Measurements from ENCODE around the gene TMEM178B. TPM values are rescaled to one million over a fixed set of nuclear protein-coding genes. Genes with fewer than 3 reads are reported as not detected.

TMEM178B gene
- total and polyA plus RNA-seq, 10 of the 15 experiments (the other 5 are each of a cell fraction or from before 2014, with no cell fraction given): 0.01 to 1.1 (median 0.04) TPM; not detected in 2

DNA sequence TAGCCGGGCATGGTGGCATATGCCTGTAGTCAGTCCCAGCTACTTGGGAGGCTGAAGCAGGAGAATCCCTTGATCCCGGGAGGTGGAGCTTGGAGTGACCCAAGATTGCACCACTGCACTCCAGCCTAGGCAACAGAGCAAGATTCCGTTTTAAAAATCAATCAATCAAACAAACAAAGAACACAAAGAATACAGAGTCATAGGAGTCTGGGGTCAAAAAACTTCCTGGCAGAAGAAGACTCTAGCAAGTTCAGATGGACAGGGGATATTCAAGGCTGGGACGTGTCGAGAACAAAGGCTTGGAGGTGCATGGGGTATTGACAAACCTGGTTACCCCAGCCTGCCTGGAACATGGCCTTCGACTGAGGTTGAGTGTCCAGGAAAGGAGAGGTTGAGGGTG is 248.5 kb downstream of the TMEM178B start:
- Histone ChIP-seq H3K36me3 (ENCODE audit: control insufficient read depth in 2 of 2, insufficient read depth in 2 of 2, low read length in 1 of 2) (no peaks in the 10 kb centered on the region), H3K9me3 (replicated peaks; ENCODE audit: control insufficient read depth, insufficient read depth, low read length) (no peaks in the 10 kb centered on the region), H3K9ac (ENCODE audit: control insufficient read depth, insufficient read depth, low read length) (no peak overlapping the region), H2AFZ (ENCODE audit: control insufficient read depth, low read depth, low read length) (no peak overlapping the region), H4K20me1 (ENCODE audit: control insufficient read depth, insufficient read depth) (no peaks in the 10 kb centered on the region), H3K4me1 (ENCODE audit: control insufficient read depth, insufficient read depth, low read length) (no peaks in the 10 kb centered on the region), H3K27me3 (replicated peaks in 1 of 2; ENCODE audit: control insufficient read depth in 2 of 2, insufficient read depth in 2 of 2, low read length in 1 of 2) (no peaks in the 10 kb centered on the region; a peak in 1 of 4 replicates), H3K4me2 (ENCODE audit: control insufficient read depth, insufficient read depth) (no peak overlapping the region), H3K27ac (ENCODE audit: control insufficient read depth, insufficient read depth) (no peak overlapping the region), H3K79me2 (ENCODE audit: control insufficient read depth, insufficient read depth, low read length) (no peaks in the 10 kb centered on the region), H3K4me3 (no peak overlapping the region)
- ATAC-seq (no peak), FAIRE-seq (no peak), DNase-seq (ENCODE audit: low read depth, low spot score) (no peak)
- in situ Hi-C loops (cut with MboI) (no loop called here), intact Hi-C loops (cut with micrococcal nuclease; ENCODE audit: unreplicated experiment) (no loop called here)
- no TSS peak for BruUV-seq (replicated peaks)
- CTCF ChIA-PET: no interaction called here
- no peak for TF ChIP-seq TCF3 (IDR thresholded peaks at IDR 0.05; ENCODE audit: borderline replicate concordance, insufficient read depth, low read depth, low read length)
- no peak for TF ChIP-seq RAD21 (IDR thresholded peaks at IDR 0.05; ENCODE audit: insufficient read depth, low read depth, low read length)
- no peak for TF ChIP-seq SRF (IDR thresholded peaks at IDR 0.05; ENCODE audit: low read depth in 2 of 2, low read length in 2 of 2)
- no peak for TF ChIP-seq TAF1 (IDR thresholded peaks at IDR 0.05; ENCODE audit: borderline replicate concordance, low read depth, low read length)
- TF ChIP-seq HCFC1 (IDR thresholded peaks at IDR 0.05; ENCODE audit: low read length): no peak
- TF ChIP-seq ESRRA (IDR thresholded peaks at IDR 0.05; ENCODE audit: low read length): no peak
- POLR2A ChIA-PET: no interaction called here
- SMC1A ChIA-PET (ENCODE audit: uncharacterized antibody, unreplicated experiment): no interaction called here
- RAD21 ChIA-PET (ENCODE audit: unreplicated experiment): no interaction called here
- WGBS (ENCODE audit: insufficient coverage, insufficient replicate concordance, low lambda C conversion rate, missing lambda C conversion rate): 29% methylated on average over 6 of the region's 6 CpGs

DNA sequence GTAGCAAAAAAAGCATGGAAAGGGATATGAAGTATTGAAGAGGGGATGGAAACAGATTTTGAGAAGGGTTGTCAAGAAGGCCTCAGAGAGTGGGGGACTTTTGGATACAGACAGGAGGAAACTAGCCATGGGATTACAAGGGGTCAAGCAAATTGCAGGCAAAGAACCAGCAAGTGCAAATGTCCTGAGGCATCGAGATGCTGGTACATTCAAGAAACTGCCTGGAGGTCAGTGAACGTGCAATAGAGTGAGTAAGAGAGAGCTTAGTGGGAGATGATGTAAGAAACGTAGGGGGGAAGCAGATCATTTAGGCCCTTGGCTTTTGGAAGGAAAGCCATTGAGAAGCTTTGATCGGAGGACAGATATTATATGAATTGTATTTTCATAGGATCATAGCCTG is 250.0 kb downstream of the TMEM178B start:
- Histone ChIP-seq H3K9ac (ENCODE audit: control insufficient read depth, insufficient read depth, low read length) (no peak overlapping the region), H3K9me3 (replicated peaks; ENCODE audit: control insufficient read depth, insufficient read depth, low read length) (no peaks in the 10 kb centered on the region), H3K4me1 (ENCODE audit: control insufficient read depth, insufficient read depth, low read length) (no peaks in the 10 kb centered on the region), H3K27me3 (replicated peaks in 1 of 2; ENCODE audit: control insufficient read depth in 2 of 2, insufficient read depth in 2 of 2, low read length in 1 of 2) (no peaks in the 10 kb centered on the region; a peak in 1 of 4 replicates), H3K4me3 (no peak overlapping the region), H3K79me2 (ENCODE audit: control insufficient read depth, insufficient read depth, low read length) (no peaks in the 10 kb centered on the region), H3K4me2 (ENCODE audit: control insufficient read depth, insufficient read depth) (no peak overlapping the region), H2AFZ (ENCODE audit: control insufficient read depth, low read depth, low read length) (no peak overlapping the region), H4K20me1 (ENCODE audit: control insufficient read depth, insufficient read depth) (no peaks in the 10 kb centered on the region), H3K27ac (ENCODE audit: control insufficient read depth, insufficient read depth) (no peak overlapping the region), H3K36me3 (ENCODE audit: control insufficient read depth in 2 of 2, insufficient read depth in 2 of 2, low read length in 1 of 2) (no peaks in the 10 kb centered on the region)
- intact Hi-C loops (cut with micrococcal nuclease; ENCODE audit: unreplicated experiment): no loop called here
- ATAC-seq: no peak
- POLR2A ChIA-PET: no interaction called here
- no peak for DNase-seq (ENCODE audit: low read depth, low spot score)
- WGBS (ENCODE audit: insufficient coverage, insufficient replicate concordance, low lambda C conversion rate, missing lambda C conversion rate): 21% methylated on average over 4 of the region's 4 CpGs
- no peak for FAIRE-seq
- SMC1A ChIA-PET (ENCODE audit: uncharacterized antibody, unreplicated experiment): interaction anchor here (0.7 kb wide), 1 partner anchor 56 kb away, joined by 3 read pairs; no protein-coding TSS in a partner anchor
- RAD21 ChIA-PET (ENCODE audit: unreplicated experiment): no interaction called here
- CTCF ChIA-PET: no interaction called here
- in situ Hi-C loops (cut with MboI): no loop called here
- TF ChIP-seq CBX3 (IDR thresholded peaks at IDR 0.05; ENCODE audit: borderline replicate concordance, low read depth): no peak
- no peak for TF ChIP-seq NFIC (IDR thresholded peaks at IDR 0.05; ENCODE audit: low read depth, low read length)
- TF ChIP-seq SUZ12 (IDR thresholded peaks at IDR 0.05; ENCODE audit: unreplicated experiment): no peak
- TF ChIP-seq STAT1 (conservative IDR thresholded peaks at IDR 0.05): no peak
- no TSS peak for BruUV-seq (replicated peaks)

Data from GM12878 (cell line).